Panc1 (cell line): ENCODE measurements around the gene DYNLL2. TPM values are rescaled to one million over a fixed set of nuclear protein-coding genes. Genes with fewer than 3 reads are reported as not detected.
A peak's percentile ranks its signal among the peaks of the same experiment; 100 is the strongest.

Source experiments
- ATAC-seq: fragments of 200-7000 bp; cut with Tn5 transposase; 2 replicates; pipeline ENCODE4 v1.9.1; 2020; ENCODE audit warnings: mild to moderate bottlenecking, moderate library complexity
- BruUV-seq: library from RNA; stranded (reverse); fragments of 400-500 nt; replicated peaks from 2 replicates; lab custom pipeline; 2021; lab: Mats Ljungman, UMichigan
- CTCF ChIA-PET: fragments of 300-600 bp; sonication (Branson Sonifier 250); formaldehyde crosslinking; loops from one replicate; lab custom pipeline; 2022; ENCODE audit warnings: antibody characterized with exemption; lab: Charles Lee
- POLR2A ChIA-PET: fragments of 300-600 bp; sonication (Branson Sonifier 250); formaldehyde crosslinking; loops from one replicate; lab custom pipeline; 2022; ENCODE audit warnings: antibody characterized with exemption; lab: Charles Lee
- DNase-seq: peaks from one replicate; pipeline ENCODE4 v3.0.0-alpha.2; 2010; ENCODE audit warnings: low read depth, low spot score
- H3K27ac ChIP-seq: 2 replicates; pipeline ENCODE4 v1.5.1; 2011; ENCODE audit warnings: mild to moderate bottlenecking, low read length, inconsistent platforms
- H3K27me3 ChIP-seq: fragments of 200-500 bp; sonication (Bioruptor generic); 2 replicates; pipeline ENCODE4 v1.6.0; 2014; ENCODE audit warnings: low read length, inconsistent platforms; ENCODE audit not compliant: control insufficient read depth, insufficient read depth
- H3K36me3 ChIP-seq: fragments of 200-500 bp; sonication (Bioruptor generic); 2 replicates; pipeline ENCODE4 v1.5.1; 2014; ENCODE audit warnings: inconsistent platforms, mild to moderate bottlenecking, low read length, moderate library complexity; ENCODE audit not compliant: control insufficient read depth, insufficient read depth
- H3K4me1 ChIP-seq: 2 replicates; pipeline ENCODE4 v1.5.1; 2011; ENCODE audit warnings: inconsistent platforms, mild to moderate bottlenecking, low read length, moderate library complexity; ENCODE audit not compliant: control insufficient read depth, insufficient read depth
- H3K4me3 ChIP-seq, 2 experiments: 2 replicates each; pipeline ENCODE4 v1.5.1; 2011 to 2012; ENCODE audit warnings: low read depth in 2 of 2, low read length in 2 of 2, mild to moderate bottlenecking in 2 of 2, inconsistent platforms in 1 of 2, moderate library complexity in 1 of 2
- H3K9me3 ChIP-seq: fragments of 200-500 bp; sonication (Bioruptor generic); 2 replicates; pipeline ENCODE4 v1.5.1; 2014; ENCODE audit warnings: low read depth, mild to moderate bottlenecking, inconsistent platforms, low read length, moderate library complexity; ENCODE audit not compliant: control insufficient read depth, insufficient read depth
- POLR2AphosphoS5 ChIP-seq: IDR thresholded peaks from 2 replicates; pipeline ENCODE4 v1.6.1; 2012; ENCODE audit warnings: mild to moderate bottlenecking, low read depth, low read length, moderate library complexity
- SIN3A ChIP-seq: IDR thresholded peaks from 2 replicates; pipeline ENCODE4 v1.6.1; 2012; ENCODE audit warnings: low read depth, mild to moderate bottlenecking, low read length, moderate library complexity, borderline replicate concordance; ENCODE audit not compliant: insufficient read depth
- TCF7L2 ChIP-seq: IDR thresholded peaks from 2 replicates; pipeline ENCODE4 v1.6.1; 2011; ENCODE audit warnings: mild to moderate bottlenecking, low read depth, low read length, inconsistent platforms
- in situ Hi-C: cut with HindIII; loops from 2 replicates; pipeline ENCODE4 v1.10.0; 2016; ENCODE audit warnings: low sequenced_read_pairs, low pct_unique_long_range_greater_than_20kb
- intact Hi-C: fragments of 100-400 bp; cut with micrococcal nuclease; formaldehyde crosslinking; loops from one replicate; pipeline ENCODE4 v1.10.0; 2022; ENCODE audit not compliant: unreplicated experiment
- total RNA-seq: library from RNA; stranded (reverse); gene quantifications from one replicate; pipeline ENCODE4 v1.2.1, GENCODE V29; 2021; ENCODE audit not compliant: unreplicated experiment
- TF ChIP-seq, protein P1 (sequence below): fragments of 450-650 bp; IDR thresholded peaks from 2 replicates; pipeline ENCODE4 v1.5.1; 2017; ENCODE audit warnings: mild to moderate bottlenecking
- TF ChIP-seq, protein P2 (sequence below), 2 experiments: IDR thresholded peaks; 2 replicates each; pipeline ENCODE4 v1.6.1; 2011 to 2012; ENCODE audit warnings: low read depth in 2 of 2, control low read depth in 1 of 2, low read length in 1 of 2, mild to moderate bottlenecking in 1 of 2, moderate library complexity in 1 of 2; ENCODE audit not compliant: insufficient read depth in 1 of 2

Gene DYNLL2
- total RNA-seq, 1 experiment from 2014 or later = 19.8 TPM

DNA sequence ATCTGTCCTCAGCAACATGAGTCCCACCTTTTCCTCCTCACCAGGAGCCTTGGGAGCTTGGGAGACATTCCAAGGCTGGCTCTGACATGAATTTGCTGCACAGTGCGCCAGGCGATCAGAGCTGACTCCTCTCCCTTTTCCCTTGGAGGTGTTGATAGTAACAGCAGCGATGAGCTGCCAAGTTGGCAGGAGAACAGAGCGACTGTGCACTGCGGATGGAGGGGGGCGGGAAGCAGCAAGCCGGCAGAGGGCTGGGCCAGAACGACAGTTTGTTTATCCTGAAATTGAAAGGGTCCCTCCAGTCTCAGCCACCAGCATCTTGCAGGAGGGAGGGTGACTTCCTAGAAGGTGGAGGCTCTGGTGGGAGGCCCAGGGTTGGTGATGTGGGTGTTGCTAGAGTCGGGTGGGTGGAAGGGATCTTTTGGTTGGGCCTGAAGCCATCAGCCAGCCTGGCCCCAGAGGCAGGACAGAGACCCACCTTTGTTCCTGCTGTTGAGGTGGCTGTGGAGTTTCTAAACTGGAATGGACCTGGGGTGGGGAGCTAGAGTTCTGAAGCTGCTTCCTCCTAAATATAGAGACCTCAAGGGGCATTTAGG is 22.5 kb upstream of the DYNLL2 start:
- TF ChIP-seq, protein P1, sequence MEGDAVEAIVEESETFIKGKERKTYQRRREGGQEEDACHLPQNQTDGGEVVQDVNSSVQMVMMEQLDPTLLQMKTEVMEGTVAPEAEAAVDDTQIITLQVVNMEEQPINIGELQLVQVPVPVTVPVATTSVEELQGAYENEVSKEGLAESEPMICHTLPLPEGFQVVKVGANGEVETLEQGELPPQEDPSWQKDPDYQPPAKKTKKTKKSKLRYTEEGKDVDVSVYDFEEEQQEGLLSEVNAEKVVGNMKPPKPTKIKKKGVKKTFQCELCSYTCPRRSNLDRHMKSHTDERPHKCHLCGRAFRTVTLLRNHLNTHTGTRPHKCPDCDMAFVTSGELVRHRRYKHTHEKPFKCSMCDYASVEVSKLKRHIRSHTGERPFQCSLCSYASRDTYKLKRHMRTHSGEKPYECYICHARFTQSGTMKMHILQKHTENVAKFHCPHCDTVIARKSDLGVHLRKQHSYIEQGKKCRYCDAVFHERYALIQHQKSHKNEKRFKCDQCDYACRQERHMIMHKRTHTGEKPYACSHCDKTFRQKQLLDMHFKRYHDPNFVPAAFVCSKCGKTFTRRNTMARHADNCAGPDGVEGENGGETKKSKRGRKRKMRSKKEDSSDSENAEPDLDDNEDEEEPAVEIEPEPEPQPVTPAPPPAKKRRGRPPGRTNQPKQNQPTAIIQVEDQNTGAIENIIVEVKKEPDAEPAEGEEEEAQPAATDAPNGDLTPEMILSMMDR = no peak
- TF ChIP-seq TCF7L2 = no peak
- TF ChIP-seq POLR2AphosphoS5 = no peak
- TF ChIP-seq, protein P2, sequence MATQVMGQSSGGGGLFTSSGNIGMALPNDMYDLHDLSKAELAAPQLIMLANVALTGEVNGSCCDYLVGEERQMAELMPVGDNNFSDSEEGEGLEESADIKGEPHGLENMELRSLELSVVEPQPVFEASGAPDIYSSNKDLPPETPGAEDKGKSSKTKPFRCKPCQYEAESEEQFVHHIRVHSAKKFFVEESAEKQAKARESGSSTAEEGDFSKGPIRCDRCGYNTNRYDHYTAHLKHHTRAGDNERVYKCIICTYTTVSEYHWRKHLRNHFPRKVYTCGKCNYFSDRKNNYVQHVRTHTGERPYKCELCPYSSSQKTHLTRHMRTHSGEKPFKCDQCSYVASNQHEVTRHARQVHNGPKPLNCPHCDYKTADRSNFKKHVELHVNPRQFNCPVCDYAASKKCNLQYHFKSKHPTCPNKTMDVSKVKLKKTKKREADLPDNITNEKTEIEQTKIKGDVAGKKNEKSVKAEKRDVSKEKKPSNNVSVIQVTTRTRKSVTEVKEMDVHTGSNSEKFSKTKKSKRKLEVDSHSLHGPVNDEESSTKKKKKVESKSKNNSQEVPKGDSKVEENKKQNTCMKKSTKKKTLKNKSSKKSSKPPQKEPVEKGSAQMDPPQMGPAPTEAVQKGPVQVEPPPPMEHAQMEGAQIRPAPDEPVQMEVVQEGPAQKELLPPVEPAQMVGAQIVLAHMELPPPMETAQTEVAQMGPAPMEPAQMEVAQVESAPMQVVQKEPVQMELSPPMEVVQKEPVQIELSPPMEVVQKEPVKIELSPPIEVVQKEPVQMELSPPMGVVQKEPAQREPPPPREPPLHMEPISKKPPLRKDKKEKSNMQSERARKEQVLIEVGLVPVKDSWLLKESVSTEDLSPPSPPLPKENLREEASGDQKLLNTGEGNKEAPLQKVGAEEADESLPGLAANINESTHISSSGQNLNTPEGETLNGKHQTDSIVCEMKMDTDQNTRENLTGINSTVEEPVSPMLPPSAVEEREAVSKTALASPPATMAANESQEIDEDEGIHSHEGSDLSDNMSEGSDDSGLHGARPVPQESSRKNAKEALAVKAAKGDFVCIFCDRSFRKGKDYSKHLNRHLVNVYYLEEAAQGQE (IDR thresholded peaks at IDR 0.05; ENCODE audit: insufficient read depth in 1 of 2, low read depth in 2 of 2, low read length in 1 of 2) = no peak
- no peak for TF ChIP-seq SIN3A
- H3K4me3 ChIP-seq = no peak overlapping the region
- no TSS peak for BruUV-seq
- CTCF ChIA-PET = no interaction called here
- H3K27me3 ChIP-seq = no peaks in the 10 kb centered on the region; the same call in 1 of the 2 replicates
- 0 out of 2 replicates have a peak, but pooled peaks have one; percentile 21 for ATAC-seq
- no peaks in the 10 kb centered on the region for H3K36me3 ChIP-seq
- in situ Hi-C loops (no loop called here), intact Hi-C loops (no loop called here)
- DNase-seq = no peak
- POLR2A ChIA-PET = no interaction called here
- H3K27ac ChIP-seq = no peak overlapping the region
- H3K4me1 ChIP-seq = no peaks in the 10 kb centered on the region
- H3K9me3 ChIP-seq = no peaks in the 10 kb centered on the region

DNA sequence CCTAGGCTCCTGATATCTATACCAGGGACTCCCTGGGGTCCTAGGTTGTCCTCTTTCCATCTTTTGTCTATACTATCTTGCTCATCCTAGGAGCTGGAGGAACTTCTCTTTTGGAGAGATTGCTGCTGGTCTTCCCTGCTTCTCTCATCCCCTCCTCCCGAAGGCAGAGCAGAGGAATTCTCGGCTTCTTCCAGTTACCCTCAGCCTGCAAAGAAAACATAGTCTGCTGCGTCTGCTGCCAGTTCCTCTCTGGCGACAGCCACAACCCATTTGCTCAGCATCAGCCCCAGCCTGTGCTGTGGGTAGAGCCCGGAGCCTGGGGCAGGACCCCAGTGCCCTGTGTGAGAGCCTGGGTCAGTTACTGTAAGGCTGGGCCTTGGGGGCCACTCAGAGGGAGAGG is 21.5 kb upstream of the DYNLL2 start:
- no peaks in the 10 kb centered on the region for H3K36me3 ChIP-seq
- H3K4me1 ChIP-seq = no peaks in the 10 kb centered on the region
- ChIA-PET CTCF (interaction anchor here (0.7 kb wide), 1 partner anchor 162 kb away, joined by 8 read pairs; no protein-coding TSS in a partner anchor), POLR2A (no interaction called here)
- in situ Hi-C loops (no loop called here), intact Hi-C loops (no loop called here)
- H3K4me3 ChIP-seq = no peak overlapping the region
- H3K27me3 ChIP-seq = no peaks in the 10 kb centered on the region; the same call in 1 of the 2 replicates
- DNase-seq = no peak
- no peaks in the 10 kb centered on the region for H3K9me3 ChIP-seq
- no peak overlapping the region for H3K27ac ChIP-seq
- TF ChIP-seq, protein P2 (IDR thresholded peaks at IDR 0.05; ENCODE audit: insufficient read depth in 1 of 2, low read depth in 2 of 2, low read length in 1 of 2) = no peak
- no peak for TF ChIP-seq TCF7L2
- TF ChIP-seq SIN3A = no peak
- TF ChIP-seq POLR2AphosphoS5 = no peak
- TF ChIP-seq, protein P1 = no peak
- peak; percentile 22; the same call in 1 of the 2 replicates for ATAC-seq
- no TSS peak for BruUV-seq
